CD4-positive, CD25-positive, alpha-beta regulatory T cell (primary cell): Measurements from ENCODE around the gene TUBD1. TPM values are rescaled to one million over a fixed set of nuclear protein-coding genes. Genes with fewer than 3 reads are reported as not detected.
"Not testable (repeated sequence)": the region's sequence is repeated elsewhere in the genome, so short reads cannot be mapped to it uniquely, and the experiment has no call there.

Source experiments
- ATAC-seq, 2 donors: fragments of 150-1000 bp; cut with Tn5 transposase; one replicate each; pipeline ENCODE4 v1.10.0; 2021; ENCODE audit warnings: low read depth in 2 of 2, moderate number of reproducible peaks in 2 of 2, moderate library complexity in 1 of 2
- DNase-seq, 3 donors: peaks; one replicate each; pipeline versions ENCODE4 v3.0.0 to v3.0.0-alpha.2; 2012 to 2022; ENCODE audit warnings: mixed read lengths in 1 of 3
- H3K27ac ChIP-seq: one replicate; pipeline ENCODE4 v1.7.0; 2013; ENCODE audit warnings: mild to moderate bottlenecking, low read length; ENCODE audit not compliant: insufficient read depth, poor library complexity, severe bottlenecking
- H3K27me3 ChIP-seq: one replicate; pipeline ENCODE4 v1.7.0; 2013; ENCODE audit warnings: low read length; ENCODE audit not compliant: control insufficient read depth, insufficient read depth
- H3K36me3 ChIP-seq: one replicate; pipeline ENCODE4 v1.7.0; 2013; ENCODE audit warnings: mild to moderate bottlenecking, low read length, moderate library complexity; ENCODE audit not compliant: control insufficient read depth, insufficient read depth
- H3K4me1 ChIP-seq: 2 replicates; pipeline ENCODE4 v1.7.0; 2013; ENCODE audit warnings: mild to moderate bottlenecking, low read length; ENCODE audit not compliant: insufficient read depth, control insufficient read depth, poor library complexity, severe bottlenecking
- H3K4me3 ChIP-seq: one replicate; pipeline ENCODE4 v1.7.0; 2013; ENCODE audit warnings: low read depth, mild to moderate bottlenecking, low read length, moderate library complexity
- H3K9me3 ChIP-seq, 2 experiments: 1 replicate in 1 of 2; 2 replicates in 1 of 2; pipeline ENCODE4 v1.7.0; 2013; ENCODE audit warnings: low read length in 2 of 2, mild to moderate bottlenecking in 1 of 2, moderate library complexity in 1 of 2; ENCODE audit not compliant: control insufficient read depth in 2 of 2
- H3K27ac Mint-ChIP-seq, 3 donors: one replicate each; pipeline ENCODE4 v1.8.0; 2020 to 2022; ENCODE audit warnings: mild to moderate bottlenecking in 3 of 3, mixed read lengths in 3 of 3, moderate library complexity in 2 of 3
- H3K27me3 Mint-ChIP-seq: one replicate; pipeline ENCODE4 v1.8.0; 2022; ENCODE audit warnings: mild to moderate bottlenecking, mixed read lengths
- H3K36me3 Mint-ChIP-seq: one replicate; pipeline ENCODE4 v1.8.0; 2020; ENCODE audit warnings: mixed read lengths
- H3K4me1 Mint-ChIP-seq, 4 donors: one replicate each; pipeline ENCODE4 v1.8.0; 2020 to 2022; ENCODE audit warnings: mixed read lengths in 4 of 4, mild to moderate bottlenecking in 1 of 4
- H3K4me3 Mint-ChIP-seq, 4 donors: one replicate each; pipeline ENCODE4 v1.8.0; 2020 to 2022; ENCODE audit warnings: mild to moderate bottlenecking in 4 of 4, mixed read lengths in 4 of 4, moderate library complexity in 3 of 4
- H3K9me3 Mint-ChIP-seq, 7 donors: one replicate each; pipeline ENCODE4 v1.8.0; 2020 to 2022; ENCODE audit warnings: mixed read lengths in 7 of 7, mild to moderate bottlenecking in 3 of 7, moderate library complexity in 2 of 7
- polyA plus RNA-seq, 4 donors: library from polyadenylated mRNA; unstranded; fragments of 300-500 nt; fragmentation: Illumina TruSeq; gene quantifications; one replicate each; pipeline ENCODE4 v1.2.3, GENCODE V29; 2021
- total RNA-seq: library from RNA; stranded (reverse); gene quantifications from one replicate; pipeline ENCODE4 v1.2.3, GENCODE V29; 2022

Gene TUBD1
- total and polyA plus RNA-seq, 5 donors from 2014 or later: 16.3 to 28.2 (median 23.9) TPM

DNA sequence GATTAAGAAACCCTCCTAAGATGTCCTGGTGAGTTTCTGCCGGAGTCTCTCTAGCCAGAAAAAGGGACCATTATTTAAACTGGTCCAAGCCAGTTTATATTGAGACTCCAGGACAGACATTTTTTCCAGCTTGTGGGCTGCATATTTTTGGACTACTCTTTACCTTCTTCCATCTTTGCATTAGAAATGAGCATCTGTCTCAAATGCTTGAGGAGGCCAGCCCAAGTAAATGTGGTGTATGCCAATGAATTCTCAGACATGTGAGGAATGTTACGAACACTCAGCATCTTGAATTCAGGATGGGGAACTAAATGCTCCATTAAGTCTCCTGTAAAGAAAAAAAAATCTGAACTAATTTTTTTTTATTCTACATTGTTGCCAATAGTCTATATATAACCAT, 18.4 kb downstream of the TUBD1 start:
- Histone ChIP-seq H3K4me3 (no peak overlapping the region), H3K36me3 (peaks cover 58% of the 10 kb centered on the region), H3K27ac (no peak overlapping the region), H3K27me3 (no peaks in the 10 kb centered on the region), H3K4me1 (no peaks in the 10 kb centered on the region), H3K9me3 (no peaks in the 10 kb centered on the region)
- Mint-ChIP-seq H3K4me1 (peaks cover 0 to 6% (median 4%) of the 10 kb centered on the region in 4 donors), H3K36me3 (peaks cover 29% of the 10 kb centered on the region), H3K9me3 (no peaks in the 10 kb centered on the region), H3K4me3 (no peak overlapping the region), H3K27ac (peak overlapping the region in 1 of 3 donors; percentile 11), H3K27me3 (no peaks in the 10 kb centered on the region)
- ATAC-seq (no peak), DNase-seq (no peak)

DNA sequence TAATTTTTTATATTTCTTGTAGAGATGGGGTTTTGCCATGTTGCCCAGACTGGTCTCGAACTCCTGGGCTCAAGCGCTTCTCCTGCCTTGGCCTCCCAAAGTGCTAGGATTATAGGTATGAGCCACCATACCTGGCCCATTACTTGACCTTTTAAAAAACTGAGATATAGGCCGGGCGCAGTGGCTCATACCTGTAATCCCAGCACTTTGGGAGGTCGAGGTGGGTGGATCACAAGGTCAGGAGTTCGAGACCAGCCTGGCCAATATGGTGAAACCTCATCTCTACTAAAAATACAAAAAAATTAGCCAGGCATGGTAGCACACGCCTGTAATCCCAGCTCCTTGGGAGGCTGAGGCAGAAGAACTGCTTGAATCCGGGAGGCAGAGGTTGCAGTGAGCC, 19.3 kb downstream of the TUBD1 start:
- not testable (repeated sequence) for DNase-seq, H3K4me3 ChIP-seq, H3K27me3 ChIP-seq, H3K27me3 Mint-ChIP-seq, H3K4me3 Mint-ChIP-seq, H3K4me1 ChIP-seq, H3K9me3 ChIP-seq, H3K27ac ChIP-seq, ATAC-seq, H3K9me3 Mint-ChIP-seq, H3K27ac Mint-ChIP-seq, H3K4me1 Mint-ChIP-seq
- H3K36me3 ChIP-seq: peaks cover 50% of the 10 kb centered on the region
- peaks cover 31% of the 10 kb centered on the region for H3K36me3 Mint-ChIP-seq

DNA sequence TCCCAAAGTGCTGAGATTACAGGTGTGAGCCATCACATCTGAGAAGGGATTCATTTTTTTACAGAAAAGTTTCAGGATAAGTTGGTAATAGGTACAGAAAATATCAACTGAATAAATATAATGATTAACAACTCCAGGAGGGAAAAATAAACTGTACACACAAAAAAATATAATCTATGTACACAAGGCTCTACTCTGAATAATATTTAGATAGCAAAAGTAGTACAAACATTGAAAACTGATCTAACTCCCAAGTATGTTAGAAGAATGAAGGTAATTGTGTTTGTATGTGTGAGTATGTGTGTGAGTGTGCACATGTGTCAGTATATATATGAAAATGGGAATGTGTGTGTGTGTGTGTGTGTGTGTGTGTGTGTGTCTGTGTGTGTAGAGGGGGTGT, 20.4 kb downstream of the TUBD1 start:
- ATAC-seq: no peak
- Histone ChIP-seq H3K4me1 (no peaks in the 10 kb centered on the region), H3K36me3 (peaks cover 43% of the 10 kb centered on the region), H3K27ac (no peak overlapping the region), H3K9me3 (no peaks in the 10 kb centered on the region), H3K4me3 (no peak overlapping the region), H3K27me3 (no peaks in the 10 kb centered on the region)
- Mint-ChIP-seq H3K9me3 (no peaks in the 10 kb centered on the region), H3K36me3 (peaks cover 30% of the 10 kb centered on the region), H3K4me1 (peaks cover 0 to 5% (median 0%) of the 10 kb centered on the region in 4 donors), H3K4me3 (no peak overlapping the region), H3K27me3 (no peaks in the 10 kb centered on the region), H3K27ac (no peak overlapping the region)
- DNase-seq: no peak

DNA sequence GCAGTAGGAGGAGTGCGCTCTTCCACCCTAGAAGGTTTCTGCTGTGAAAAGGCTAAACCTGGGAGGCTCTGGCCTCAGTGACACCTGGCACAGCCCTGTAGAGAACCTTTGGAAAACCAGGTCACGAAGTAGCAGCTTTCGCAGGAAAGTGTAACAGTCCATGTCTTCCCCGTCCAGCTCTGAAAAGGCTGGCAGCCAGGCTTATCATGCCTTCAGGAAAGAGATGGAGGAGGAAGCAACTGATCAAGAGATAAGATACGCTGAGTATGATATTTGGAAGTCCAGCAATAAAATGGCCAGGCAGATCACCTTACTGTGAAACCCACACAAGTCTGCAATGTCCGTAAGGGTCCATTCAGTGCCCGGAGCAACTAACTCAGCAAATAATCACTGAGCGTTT, 22.3 kb downstream of the TUBD1 start:
- H3K36me3 Mint-ChIP-seq: peaks cover 29% of the 10 kb centered on the region
- ATAC-seq (no peak), DNase-seq (no peak)
- H3K9me3 Mint-ChIP-seq: no peaks in the 10 kb centered on the region
- no peak overlapping the region for H3K27ac Mint-ChIP-seq
- Histone ChIP-seq H3K36me3 (peaks cover 32% of the 10 kb centered on the region), H3K9me3 (no peaks in the 10 kb centered on the region), H3K27ac (no peak overlapping the region), H3K4me1 (no peaks in the 10 kb centered on the region), H3K4me3 (no peak overlapping the region), H3K27me3 (no peaks in the 10 kb centered on the region)
- H3K27me3 Mint-ChIP-seq: no peaks in the 10 kb centered on the region
- peaks cover 0 to 5% (median 0%) of the 10 kb centered on the region in 4 donors for H3K4me1 Mint-ChIP-seq
- H3K4me3 Mint-ChIP-seq: no peak overlapping the region

DNA sequence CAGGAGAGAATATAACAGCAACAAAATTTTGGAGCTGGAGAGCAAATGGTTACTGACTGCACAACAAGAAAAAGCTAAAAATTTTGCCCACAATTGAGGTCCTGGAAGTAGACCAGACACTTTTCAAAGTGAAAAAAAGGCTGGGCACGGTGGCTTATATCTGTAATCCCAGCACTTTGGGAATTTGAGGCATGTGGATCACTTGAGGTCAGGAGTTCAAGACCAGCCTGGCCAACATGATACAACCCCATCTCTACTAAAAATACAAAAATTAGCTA, 22.9 kb downstream of the TUBD1 start:
- H3K36me3 ChIP-seq: peaks cover 27% of the 10 kb centered on the region
- Mint-ChIP-seq H3K4me3 (no peak overlapping the region), H3K4me1 (peaks cover 0 to 5% (median 0%) of the 10 kb centered on the region in 4 donors), H3K9me3 (no peaks in the 10 kb centered on the region), H3K27me3 (no peaks in the 10 kb centered on the region), H3K27ac (no peak overlapping the region), H3K36me3 (peaks cover 32% of the 10 kb centered on the region)
- no peak for DNase-seq
- no peak for ATAC-seq
- H3K9me3 ChIP-seq: no peaks in the 10 kb centered on the region
- no peaks in the 10 kb centered on the region for H3K4me1 ChIP-seq
- no peak overlapping the region for H3K27ac ChIP-seq
- no peaks in the 10 kb centered on the region for H3K27me3 ChIP-seq
- H3K4me3 ChIP-seq: no peak overlapping the region

DNA sequence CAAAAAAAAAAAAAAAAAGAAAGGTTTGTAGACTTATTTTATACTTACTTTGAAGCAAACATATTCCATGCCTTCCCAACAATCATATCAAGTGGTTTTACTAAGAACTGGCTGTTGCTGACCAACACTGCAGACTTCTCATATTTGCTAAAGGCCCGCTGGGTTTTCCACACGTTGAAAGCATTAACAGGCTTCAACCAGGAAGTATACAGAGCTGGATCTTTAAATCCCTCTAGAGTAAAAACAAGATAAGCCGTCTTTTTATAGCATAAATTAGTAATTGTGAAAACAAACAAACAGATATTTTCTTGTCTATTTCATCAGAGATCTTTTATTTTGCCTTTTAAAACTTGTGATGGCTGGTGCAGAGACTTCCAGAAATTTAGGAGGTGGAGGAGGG, 29.1 kb downstream of the TUBD1 start:
- peaks cover 34% of the 10 kb centered on the region for H3K36me3 ChIP-seq
- H3K4me1 ChIP-seq: no peaks in the 10 kb centered on the region
- no peaks in the 10 kb centered on the region for H3K27me3 ChIP-seq
- Mint-ChIP-seq H3K9me3 (no peaks in the 10 kb centered on the region), H3K4me3 (no peak overlapping the region), H3K4me1 (peaks cover 0 to 8% (median 6%) of the 10 kb centered on the region in 4 donors), H3K27ac (no peak overlapping the region), H3K27me3 (no peaks in the 10 kb centered on the region), H3K36me3 (peaks cover 28% of the 10 kb centered on the region)
- H3K27ac ChIP-seq: no peak overlapping the region
- H3K4me3 ChIP-seq: no peak overlapping the region
- H3K9me3 ChIP-seq: no peaks in the 10 kb centered on the region
- ATAC-seq (no peak), DNase-seq (no peak)

DNA sequence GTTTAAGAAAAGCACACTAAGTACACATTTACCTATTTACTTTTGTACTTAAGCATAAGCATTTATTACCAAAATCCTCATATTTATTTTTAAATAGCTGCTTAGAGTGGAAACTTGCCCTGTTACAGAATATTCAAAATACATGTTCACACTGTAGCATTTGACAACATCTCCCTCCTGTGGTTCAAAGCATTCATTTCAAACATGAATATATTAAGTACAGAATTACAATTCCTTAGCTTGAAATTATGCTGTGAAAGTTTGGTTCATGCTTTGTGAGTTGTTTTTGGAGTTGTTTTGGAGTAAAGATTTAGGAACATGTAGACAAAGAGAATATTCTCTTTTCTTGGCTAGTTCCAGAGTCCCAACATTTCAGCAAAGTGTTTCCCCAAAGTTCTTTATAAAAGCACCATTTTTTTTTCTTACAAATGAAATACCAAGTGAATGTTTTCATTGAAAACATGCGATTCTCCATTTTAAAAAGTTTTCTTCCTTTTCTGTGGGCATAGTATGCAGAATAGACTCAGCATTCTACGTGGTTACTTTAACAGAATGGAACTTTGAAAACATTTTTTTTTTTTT, 33.2 kb downstream of the TUBD1 start:
- Mint-ChIP-seq H3K36me3 (peaks cover 23% of the 10 kb centered on the region), H3K4me1 (peaks cover 0 to 15% (median 7%) of the 10 kb centered on the region in 4 donors), H3K27ac (peak overlapping the region; percentile 44 to 56 (median 44)), H3K27me3 (no peaks in the 10 kb centered on the region), H3K4me3 (peak overlapping the region in 1 of 4 donors; percentile 58), H3K9me3 (no peaks in the 10 kb centered on the region)
- H3K9me3 ChIP-seq: no peaks in the 10 kb centered on the region
- peak; percentile 68 to 69 for ATAC-seq
- H3K36me3 ChIP-seq: peaks cover 23% of the 10 kb centered on the region
- DNase-seq: peak in 2 of 3 donors; percentile 61 to 80
- no peaks in the 10 kb centered on the region for H3K4me1 ChIP-seq
- H3K27me3 ChIP-seq: no peaks in the 10 kb centered on the region
- H3K27ac ChIP-seq: no peak overlapping the region
- H3K4me3 ChIP-seq: no peak overlapping the region

DNA sequence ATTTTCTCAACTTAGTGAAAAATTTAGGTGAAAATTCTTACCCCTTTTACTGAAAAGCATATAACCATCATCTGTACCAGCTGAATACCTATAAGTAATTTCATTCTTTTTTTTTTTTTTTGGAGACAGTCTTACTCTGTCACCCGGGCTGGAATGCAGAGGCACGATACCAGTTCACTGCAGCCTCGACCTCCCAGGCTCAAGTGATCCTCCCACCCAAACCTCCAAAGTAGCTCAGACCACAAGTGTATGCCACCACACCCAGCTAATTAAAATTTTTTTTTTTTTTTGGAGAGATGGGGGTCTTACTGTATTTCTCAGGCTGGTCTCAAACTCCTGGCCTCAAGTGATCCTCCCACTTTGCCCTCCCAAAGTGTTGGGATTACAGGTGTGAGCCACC, 33.8 kb downstream of the TUBD1 start:
- no peaks in the 10 kb centered on the region for H3K9me3 Mint-ChIP-seq
- Histone ChIP-seq H3K27ac (no peak overlapping the region), H3K9me3 (no peaks in the 10 kb centered on the region), H3K27me3 (no peaks in the 10 kb centered on the region), H3K4me3 (no peak overlapping the region), H3K4me1 (peaks cover 3% of the 10 kb centered on the region), H3K36me3 (peaks cover 21% of the 10 kb centered on the region)
- no peak overlapping the region for H3K4me3 Mint-ChIP-seq
- peaks cover 0 to 15% (median 10%) of the 10 kb centered on the region in 4 donors for H3K4me1 Mint-ChIP-seq
- H3K36me3 Mint-ChIP-seq: peaks cover 19% of the 10 kb centered on the region
- DNase-seq (no peak), ATAC-seq (no peak)
- H3K27ac Mint-ChIP-seq: peak overlapping the region in 2 of 3 donors; percentile 44 to 56
- no peaks in the 10 kb centered on the region for H3K27me3 Mint-ChIP-seq
